GM19467 (cell line): Measurements from ENCODE around the gene PRIMA1.

Source experiments
- ATAC-seq: cut with Tn5 transposase; IDR thresholded peaks from one replicate; pipeline ENCODE4 v1.9.1; 2021; ENCODE audit warnings: mild to moderate bottlenecking, moderate library complexity; ENCODE audit not compliant: unreplicated experiment

PRIMA1 gene

GRCh38 chr14:93797071-93797470 lies 8.8 kb upstream of the PRIMA1 start:
- ATAC-seq: no peak

GRCh38 chr14:93794756-93795155 lies 6.5 kb upstream of the PRIMA1 start:
- no peak for ATAC-seq

- no peak for ATAC-seq
Measured at GRCh38 chr14:93793555-93794324, 5.5 kb upstream of the PRIMA1 start.

- no peak for ATAC-seq
Measured at GRCh38 chr14:93792391-93792790, 4.1 kb upstream of the PRIMA1 start.

GRCh38 chr14:93790966-93791365 lies 2.7 kb upstream of the PRIMA1 start:
- ATAC-seq: no peak

GRCh38 chr14:93789228-93790130 lies 1.2 kb upstream of the PRIMA1 start:
- ATAC-seq: no peak

- ATAC-seq: no peak
Measured at GRCh38 chr14:93788543-93789227, 400 bp upstream of the PRIMA1 start.

- ATAC-seq: no peak
Measured at GRCh38 chr14:93787465-93788292, 606 bp downstream of the PRIMA1 start.

- no peak for ATAC-seq
Measured at GRCh38 chr14:93785423-93785822, 2.9 kb downstream of the PRIMA1 start.

- no peak for ATAC-seq
Measured at GRCh38 chr14:93784878-93785277, 3.4 kb downstream of the PRIMA1 start.

- ATAC-seq: no peak
Measured at GRCh38 chr14:93780813-93781400, 7.4 kb downstream of the PRIMA1 start.

- no peak for ATAC-seq
Measured at GRCh38 chr14:93778856-93779629, 9.2 kb downstream of the PRIMA1 start.

GRCh38 chr14:93778453-93778852 lies 9.8 kb downstream of the PRIMA1 start:
- ATAC-seq: no peak

GRCh38 chr14:93775744-93776143 lies 12.5 kb downstream of the PRIMA1 start:
- ATAC-seq: no peak

- no peak for ATAC-seq
Measured at GRCh38 chr14:93775158-93775557, 13.1 kb downstream of the PRIMA1 start.

- no peak for ATAC-seq
Measured at GRCh38 chr14:93772263-93772662, 16.0 kb downstream of the PRIMA1 start.

- ATAC-seq: no peak
Measured at GRCh38 chr14:93765970-93766369, 22.3 kb downstream of the PRIMA1 start.

GRCh38 chr14:93765155-93765554 lies 23.1 kb downstream of the PRIMA1 start:
- ATAC-seq: no peak

- no peak for ATAC-seq
Measured at GRCh38 chr14:93764211-93764659, 24.1 kb downstream of the PRIMA1 start.
